DMS 273 treated with DMSO at 0.1 percent for 48 hours (cell line): ENCODE results near the gene HEPACAM2.

Experiments
- DNase-seq: peaks from one replicate; lab custom pipeline; 2025; lab: John Stamatoyannopoulos, UW

The HEPACAM2 gene

DNA sequence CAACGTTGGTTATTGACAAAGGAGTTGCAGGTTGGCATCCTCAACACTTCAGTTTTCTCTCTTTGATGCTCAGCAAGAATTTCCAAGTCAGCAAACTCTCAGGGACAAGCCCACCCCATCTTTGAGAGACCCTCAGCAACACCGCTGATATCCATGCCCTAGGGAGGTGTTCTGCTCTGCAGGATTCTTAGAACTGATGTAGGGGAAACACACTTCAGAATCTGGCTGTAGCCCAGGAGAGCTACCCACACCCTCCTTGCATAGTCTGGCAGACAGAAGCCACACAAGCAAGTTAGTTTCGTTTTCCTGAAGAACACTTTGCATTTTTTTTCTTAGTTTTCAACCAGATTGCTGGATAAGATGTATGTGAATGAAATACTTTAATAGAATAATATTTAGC lies 78.9 kb downstream of the HEPACAM2 start:
- DNase-seq: peak; percentile 35

DNA sequence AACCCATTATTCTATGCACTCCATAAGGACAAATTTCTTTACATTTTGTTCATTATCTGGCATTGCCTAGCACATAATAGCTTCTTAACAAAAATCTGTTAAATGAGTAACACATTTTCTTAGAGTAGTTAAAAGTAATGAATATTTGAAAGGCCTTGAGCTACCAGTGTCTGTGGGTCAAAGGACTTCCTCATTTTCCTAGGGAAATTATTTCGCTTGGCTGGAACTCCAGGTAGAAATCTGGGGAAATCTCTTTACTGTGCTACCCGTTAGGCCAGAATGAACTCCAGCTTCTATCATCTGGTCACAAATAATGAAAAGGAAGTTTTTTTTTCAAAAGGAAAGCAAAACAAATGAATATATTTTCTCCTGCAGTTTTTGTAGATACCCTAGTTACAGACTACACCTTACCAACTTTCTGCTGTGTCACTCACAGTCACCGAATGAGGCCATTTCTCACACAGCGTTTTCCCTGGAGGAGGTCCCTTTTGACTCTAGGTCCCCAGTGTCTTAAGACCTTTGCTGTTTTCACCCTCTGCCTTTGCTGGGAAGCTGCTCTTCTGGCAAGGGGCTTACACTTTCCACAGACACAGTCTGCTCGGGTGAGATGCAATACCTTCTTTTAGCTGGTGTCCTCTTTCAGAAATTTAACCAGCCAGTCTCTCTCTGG lies 79.7 kb downstream of the HEPACAM2 start:
- no peak for DNase-seq

DNA sequence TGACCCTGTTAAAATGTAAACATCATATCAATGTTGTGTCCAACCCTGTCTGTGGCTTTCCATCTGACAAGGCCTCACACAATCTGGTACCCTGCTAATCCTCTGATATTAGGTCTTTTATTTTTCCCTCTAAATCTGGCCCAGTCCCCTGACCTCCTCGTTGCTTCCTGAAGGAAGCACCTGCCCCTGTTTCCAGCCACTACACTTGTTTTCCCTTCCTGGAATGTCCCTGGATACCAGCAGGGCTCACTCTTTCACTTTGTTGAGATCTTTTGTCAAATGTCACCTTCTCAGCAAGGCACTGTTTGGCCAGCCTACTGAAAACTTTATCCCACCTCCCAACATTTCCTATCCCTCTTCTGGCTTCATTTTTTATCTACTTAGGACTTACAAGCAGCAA lies 80.2 kb downstream of the HEPACAM2 start:
- no peak for DNase-seq

DNA sequence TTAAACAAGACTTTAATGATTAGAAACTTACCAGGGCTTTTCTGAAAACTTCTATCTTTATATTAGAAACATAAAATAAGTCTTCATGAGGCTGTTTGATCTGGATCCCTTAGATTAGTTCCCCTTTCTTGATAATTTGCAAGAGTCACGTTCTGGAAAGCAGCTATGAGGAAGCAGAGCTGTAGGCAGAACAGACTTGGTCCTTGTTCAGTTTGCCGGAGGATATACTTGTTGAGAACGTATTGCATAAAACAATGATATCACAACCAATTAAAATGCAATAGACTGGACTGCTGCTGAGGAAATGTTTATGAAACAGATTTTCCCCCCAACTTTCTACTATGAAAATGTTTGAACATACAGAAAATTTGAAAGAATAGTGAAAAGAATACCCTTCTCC lies 80.9 kb downstream of the HEPACAM2 start:
- no peak for DNase-seq

DNA sequence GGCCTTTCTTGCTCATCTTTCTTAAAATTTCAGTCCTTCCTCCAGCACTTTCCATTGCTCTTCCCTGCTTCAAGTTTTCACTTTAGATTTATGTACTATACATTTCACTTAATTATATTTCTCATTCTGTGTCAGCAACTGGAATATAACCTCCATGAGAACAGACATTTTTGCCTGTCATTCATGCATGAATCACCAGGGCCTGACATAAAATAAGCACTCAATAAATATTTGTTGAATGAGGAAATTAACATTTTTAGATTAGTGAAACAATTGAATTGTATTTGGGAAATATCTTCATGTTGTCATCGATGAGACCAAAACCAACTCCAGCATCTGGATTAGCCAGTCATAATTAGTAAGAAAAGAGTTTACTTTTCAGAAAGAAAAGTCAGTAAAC lies 84.1 kb downstream of the HEPACAM2 start:
- DNase-seq: no peak

DNA sequence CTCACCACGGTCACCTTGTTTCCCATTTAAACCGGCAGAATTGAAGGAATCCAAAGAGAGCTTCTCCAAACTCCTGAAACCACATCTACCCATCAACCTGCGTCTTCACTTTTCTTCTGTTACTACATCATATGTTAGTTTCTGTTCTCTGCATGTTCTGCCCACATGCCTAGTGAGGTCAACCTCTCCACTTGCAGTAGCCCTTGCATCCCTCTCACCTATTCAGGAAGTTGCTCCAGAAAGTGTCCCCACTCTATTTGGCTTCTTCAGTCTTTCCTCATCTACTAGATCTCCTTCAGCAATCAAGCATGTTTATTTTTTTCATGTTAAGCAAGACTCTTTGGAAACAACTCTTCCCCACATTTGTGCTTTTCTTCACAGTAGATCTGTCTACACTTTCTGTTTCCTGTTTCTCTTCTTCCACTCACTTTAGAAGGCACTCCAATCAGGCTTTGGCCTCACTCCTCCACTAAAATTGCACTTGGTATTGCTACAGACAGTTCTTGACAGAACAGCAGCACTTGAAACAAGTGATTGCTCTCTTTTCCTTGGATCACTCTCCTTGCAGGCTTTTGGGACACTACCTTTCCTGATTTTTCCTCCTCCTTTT lies 85.6 kb downstream of the HEPACAM2 start:
- DNase-seq: no peak

DNA sequence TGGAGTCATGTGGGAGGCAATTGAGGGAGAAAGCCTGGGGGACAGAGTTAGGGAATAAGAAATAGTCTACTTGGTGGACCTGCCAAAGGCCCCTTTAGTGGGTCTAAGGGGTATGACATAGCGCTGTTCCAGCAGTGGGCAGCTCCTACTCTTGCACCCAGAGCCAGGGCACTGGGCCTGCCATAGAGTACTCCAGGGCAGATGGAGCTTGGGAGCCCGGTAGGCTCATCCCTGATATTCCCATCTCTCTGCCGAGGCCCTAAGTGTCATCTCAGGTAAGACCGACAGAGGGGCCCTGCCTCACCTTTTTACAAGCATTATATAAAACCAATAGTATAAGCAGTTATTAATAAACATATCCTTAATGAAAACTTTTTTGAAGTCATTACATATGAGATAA lies 87.7 kb downstream of the HEPACAM2 start:
- no peak for DNase-seq
